ENCODE data around the gene IBA57. TPM values are rescaled to one million over a fixed set of nuclear protein-coding genes. Genes with fewer than 3 reads are reported as not detected.

IBA57 gene
- polyA plus RNA-seq, 1 donor (not counting 4 experiments of a cell fraction or from before 2014, with no cell fraction given), result 1.5 TPM

GRCh38 chr1:228170666-228171065 lies 5.1 kb downstream of the IBA57 start:
- dilution Hi-C loops (cut with MboI; ENCODE audit: extremely low pct_ligation_motif_present, low sequenced_read_pairs), result no loop called here
- FAIRE-seq (no peak), DNase-seq (ENCODE audit: low read depth, low spot score) (no peak)
- H3K9ac ChIP-seq (ENCODE audit: control insufficient read depth, extremely low read depth, insufficient read depth, low read length), result no peak overlapping the region
- no peak overlapping the region for H3K27ac ChIP-seq (ENCODE audit: control insufficient read depth, insufficient read depth, low read length)
- peaks cover 12% of the 10 kb centered on the region for H3K4me1 ChIP-seq (ENCODE audit: control insufficient read depth, extremely low read depth, insufficient read depth, low read length)
- H3K27me3 ChIP-seq (ENCODE audit: control insufficient read depth, extremely low read depth, insufficient read depth, low read length), result no peaks in the 10 kb centered on the region
- TF ChIP-seq CTCF (optimal IDR thresholded peaks at IDR 0.05 in 1 of 3, IDR thresholded peaks at IDR 0.05 in 1 of 3, conservative IDR thresholded peaks at IDR 0.05 in 1 of 3; ENCODE audit: extremely low read depth in 1 of 3, insufficient read depth in 2 of 3, low read length in 3 of 3) (no peak), EZH2 (IDR thresholded peaks at IDR 0.05; ENCODE audit: low read length) (no peak)
- peaks cover 0 to 3% of the 10 kb centered on the region in 2 experiments for H3K36me3 ChIP-seq (ENCODE audit: control insufficient read depth in 2 of 2, extremely low read depth in 1 of 2, insufficient read depth in 2 of 2, low read length in 2 of 2)
- H3K4me3 ChIP-seq (ENCODE audit: control insufficient read depth in 2 of 3, extremely low read depth in 1 of 3, insufficient read depth in 2 of 3, low read depth in 1 of 3, low read length in 3 of 3), result no peak overlapping the region
- H3K79me2 ChIP-seq (ENCODE audit: control insufficient read depth, insufficient read depth, low read length), result peaks cover 36% of the 10 kb centered on the region
- H2AFZ ChIP-seq (ENCODE audit: control insufficient read depth, low read length), result no peak overlapping the region
- peaks cover 3% of the 10 kb centered on the region for H4K20me1 ChIP-seq (ENCODE audit: control insufficient read depth, extremely low read depth, insufficient read depth, low read length)
- no peaks in the 10 kb centered on the region for H3K9me3 ChIP-seq (ENCODE audit: control insufficient read depth, low read depth, low read length)
- no peaks in the 10 kb centered on the region for H3K9me1 ChIP-seq (ENCODE audit: control insufficient read depth, extremely low read depth, insufficient read depth, low read length)
- no peak overlapping the region for H3K4me2 ChIP-seq (ENCODE audit: control insufficient read depth, extremely low read depth, insufficient read depth, low read depth, low read length)

- FAIRE-seq (no peak), DNase-seq (ENCODE audit: low read depth, low spot score) (no peak)
- dilution Hi-C loops (cut with MboI; ENCODE audit: extremely low pct_ligation_motif_present, low sequenced_read_pairs), result no loop called here
- Histone ChIP-seq H3K27me3 (ENCODE audit: control insufficient read depth, extremely low read depth, insufficient read depth, low read length) (no peaks in the 10 kb centered on the region), H3K36me3 (ENCODE audit: control insufficient read depth in 2 of 2, extremely low read depth in 1 of 2, insufficient read depth in 2 of 2, low read length in 2 of 2) (peaks cover 0 to 3% of the 10 kb centered on the region in 2 experiments), H3K4me3 (ENCODE audit: control insufficient read depth in 2 of 3, extremely low read depth in 1 of 3, insufficient read depth in 2 of 3, low read depth in 1 of 3, low read length in 3 of 3) (no peak overlapping the region), H4K20me1 (ENCODE audit: control insufficient read depth, extremely low read depth, insufficient read depth, low read length) (peaks cover 3% of the 10 kb centered on the region), H3K9ac (ENCODE audit: control insufficient read depth, extremely low read depth, insufficient read depth, low read length) (no peak overlapping the region), H2AFZ (ENCODE audit: control insufficient read depth, low read length) (no peak overlapping the region), H3K4me2 (ENCODE audit: control insufficient read depth, extremely low read depth, insufficient read depth, low read depth, low read length) (no peak overlapping the region), H3K9me3 (ENCODE audit: control insufficient read depth, low read depth, low read length) (no peaks in the 10 kb centered on the region), H3K27ac (ENCODE audit: control insufficient read depth, insufficient read depth, low read length) (no peak overlapping the region), H3K79me2 (ENCODE audit: control insufficient read depth, insufficient read depth, low read length) (peaks cover 34% of the 10 kb centered on the region), H3K4me1 (ENCODE audit: control insufficient read depth, extremely low read depth, insufficient read depth, low read length) (peaks cover 12% of the 10 kb centered on the region), H3K9me1 (ENCODE audit: control insufficient read depth, extremely low read depth, insufficient read depth, low read length) (no peaks in the 10 kb centered on the region)
- TF ChIP-seq EZH2 (IDR thresholded peaks at IDR 0.05; ENCODE audit: low read length), result no peak
- TF ChIP-seq CTCF (optimal IDR thresholded peaks at IDR 0.05 in 1 of 3, IDR thresholded peaks at IDR 0.05 in 1 of 3, conservative IDR thresholded peaks at IDR 0.05 in 1 of 3; ENCODE audit: extremely low read depth in 1 of 3, insufficient read depth in 2 of 3, low read length in 3 of 3), result no peak
These were observed 5.8 kb downstream of the IBA57 start for GRCh38 chr1:228171221-228171891.

Measured in keratinocyte (primary cell).